Ovary (tissue), 10 donors: ENCODE results near the gene LDB1. TPM values are rescaled to one million over a fixed set of nuclear protein-coding genes. Genes with fewer than 3 reads are reported as not detected.

ENCODE experiments used
- DNase-seq, 5 donors: peaks; one replicate each; pipeline ENCODE4 v3.0.0-alpha.2; 2019 to 2020
- H3K27ac ChIP-seq, 2 donors: fragments of 200-600 bp; one replicate each; pipeline versions ENCODE4 v1.5.1 to v1.8.0; 2019 to 2022
- H3K27me3 ChIP-seq: fragments of 200-600 bp; one replicate; pipeline ENCODE4 v1.8.0; 2022
- H3K36me3 ChIP-seq: fragments of 200-600 bp; sonication (generic); one replicate; pipeline ENCODE4 v1.5.1; 2019
- H3K4me1 ChIP-seq: one replicate; pipeline ENCODE4 v1.8.1; 2013; ENCODE audit warnings: mild to moderate bottlenecking, moderate library complexity; ENCODE audit not compliant: insufficient read depth
- H3K4me3 ChIP-seq: fragments of 200-600 bp; sonication (generic); one replicate; pipeline ENCODE4 v1.5.1; 2017
- H3K9me3 ChIP-seq, 2 donors: fragments of 200-600 bp in 1 of 2; sonication (generic) in 1 of 2; one replicate each; pipeline versions ENCODE4 v1.5.1 to v1.8.1; 2013 to 2019; ENCODE audit warnings: mild to moderate bottlenecking in 1 of 2, moderate library complexity in 1 of 2
- CTCF ChIP-seq, 3 donors: fragments of 450-650 bp in 2 of 3; fragments of 200-600 bp in 1 of 3; IDR thresholded peaks; one replicate each; pipeline versions ENCODE4 v1.5.1 to v1.8.0; 2016 to 2022; ENCODE audit warnings: antibody characterized with exemption in 3 of 3, mild to moderate bottlenecking in 1 of 3
- EP300 ChIP-seq: sonication (generic); formaldehyde crosslinking; IDR thresholded peaks from one replicate; pipeline ENCODE4 v1.6.1; 2017; ENCODE audit warnings: antibody characterized with exemption
- POLR2A ChIP-seq: fragments of 450-650 bp; IDR thresholded peaks from one replicate; pipeline ENCODE4 v1.6.1; 2017; ENCODE audit warnings: antibody characterized with exemption, mild to moderate bottlenecking, moderate library complexity
- WGBS, 3 donors: extraction: QIAGEN DNeasy Blood & Tissue Kit in 1 of 3; methylation state at CpG; one replicate each; pipeline versions ENCODE4 v1.1.5 to v1.1.7; 2013 to 2017; 5-methylcytosine and 5-hydroxymethylcytosine counted together
- intact Hi-C, 4 donors: fragments of 100-400 bp; cut with DNase I; formaldehyde crosslinking; loops; one replicate each; pipeline versions ENCODE4 v1.11.0 to v1.15.1; 2022 to 2023
- long read RNA-seq, 3 donors: library from polyadenylated mRNA in 2 of 3; unstranded in 2 of 3; transcript quantifications; one replicate each; pipeline ENCODE4 v2.0.0 and lab custom pipeline, GENCODE V29; 2021 to 2026
- polyA plus RNA-seq, 2 donors: library from polyadenylated mRNA; stranded (reverse); fragments of 200-250 nt in 1 of 2; fragments of 350-450 nt in 1 of 2; fragmentation: Illumina TruSeq in 1 of 2; extraction: RNeasy Lipid Tissue Mini Kit (QIAGEN cat#74804) in 1 of 2; gene quantifications; one replicate each; pipeline ENCODE4 v1.2.3, GENCODE V29; 2013 to 2014
- total RNA-seq, 7 donors: library from RNA; depleted of rRNA in 2 of 7; stranded (reverse); fragments of >200 nt in 2 of 7; fragmentation: NEBNext Ultra II Directional in 3 of 7; extraction: Animal tissue kit (Norgen Biotek cat#: 25700) in 3 of 7; gene quantifications; one replicate each; pipeline versions ENCODE4 v1.1.0 to v1.2.4, GENCODE V29; 2016 to 2023
- donor health status: DM: no; HTN: no; CAD: no; lungs with moderate emphysema.
- donor health status: DM: no; HTN: no; CAD: no.
- donor health status: Bipolar disorder and iron deficiency.
- donor health status: DM: yes; HTN: yes; CAD: no.
- donor health status: DM: no; HTN: no; CAD: no.
- donor health status: DM: yes; HTN: yes; CAD: no.

The LDB1 gene
- total RNA-seq (100 to 1,000 TPM in 4 of 7 donors, 10 to 100 TPM in 3; 59.0 to 141 (median 113) TPM), polyA plus RNA-seq (10 to 100 TPM; 72.0 to 93.2 TPM)
- long read RNA-seq, donor 1, partial matches to known transcripts = 79 of 130 reads
- long read RNA-seq, donor 1, other reads (novel, unspliced or antisense) = 47 of 130 reads
- long read RNA-seq, donor 2, transcript LDB1-202 (11 exons, 2,089 nt) = major isoform, 5 of 35 reads
- long read RNA-seq, donor 2, transcript LDB1-204 (6 exons, 762 nt) = major isoform, 5 of 35 reads
- long read RNA-seq, donor 2, partial matches to known transcripts = 18 of 35 reads
- long read RNA-seq, donor 2, other reads (novel, unspliced or antisense) = 6 of 35 reads
- long read RNA-seq, donor 3, transcript LDB1-202 (11 exons, 2,089 nt) = major isoform, 7 of 52 reads
- long read RNA-seq, donor 3, partial matches to known transcripts = 31 of 52 reads
- long read RNA-seq, donor 3, other reads (novel, unspliced or antisense) = 12 of 52 reads

GRCh38 chr10:102120142-102120990 lies at the start of gene LDB1:
LDB1 (minus strand) TSS chr10:102120368; CDS start chr10:102120110, 258 bp downstream.
- Histone ChIP-seq H3K27me3 (no peaks in the 10 kb centered on the region), H3K27ac (peak within 1 kb of the TSS; percentile 96 to 99), H3K4me1 (peaks cover 22% of the 10 kb centered on the region), H3K9me3 (no peaks in the 10 kb centered on the region), H3K36me3 (no peaks in the 10 kb centered on the region), H3K4me3 (peak within 1 kb of the TSS; percentile 49)
- peak; percentile 73 to 86 (median 80) for DNase-seq
- intact Hi-C loops = no loop called here
- WGBS, 3 donors = 0 to 1% (median 1%) methylated on average over 70 to 104 of the region's 104 CpGs
- TF ChIP-seq CTCF (IDR thresholded peaks at IDR 0.05) (no peak), POLR2A (peak; percentile 82), EP300 (no peak)

GRCh38 chr10:102167861-102168260 lies 47.7 kb upstream of the LDB1 start:
- H3K4me3 ChIP-seq = no peak overlapping the region
- H3K27ac ChIP-seq = no peak overlapping the region
- no peak for DNase-seq
- no peaks in the 10 kb centered on the region for H3K36me3 ChIP-seq
- no peaks in the 10 kb centered on the region for H3K27me3 ChIP-seq
- no peaks in the 10 kb centered on the region for H3K9me3 ChIP-seq
- intact Hi-C loops = no loop called here
- WGBS, 3 donors = 33 to 45% (median 43%) methylated on average over 1 of the region's 1 CpG
- H3K4me1 ChIP-seq = peaks cover 1% of the 10 kb centered on the region
- no peak for TF ChIP-seq CTCF (IDR thresholded peaks at IDR 0.05)
- TF ChIP-seq EP300 = no peak
- TF ChIP-seq POLR2A = no peak

GRCh38 chr10:102163342-102163989 lies 43.3 kb upstream of the LDB1 start:
- Histone ChIP-seq H3K36me3 (no peaks in the 10 kb centered on the region), H3K9me3 (no peaks in the 10 kb centered on the region), H3K4me1 (no peaks in the 10 kb centered on the region), H3K27ac (no peak overlapping the region), H3K4me3 (no peak overlapping the region), H3K27me3 (no peaks in the 10 kb centered on the region)
- TF ChIP-seq POLR2A = no peak
- TF ChIP-seq EP300 = no peak
- no peak for TF ChIP-seq CTCF (IDR thresholded peaks at IDR 0.05)
- WGBS, 3 donors = 32 to 50% (median 35%) methylated on average over 4 of the region's 4 CpGs
- no peak for DNase-seq
- intact Hi-C loops = no loop called here

GRCh38 chr10:102159831-102160230 lies 39.7 kb upstream of the LDB1 start:
- no peak for DNase-seq
- Histone ChIP-seq H3K9me3 (no peaks in the 10 kb centered on the region), H3K4me3 (no peak overlapping the region), H3K36me3 (no peaks in the 10 kb centered on the region), H3K27me3 (no peaks in the 10 kb centered on the region), H3K4me1 (no peaks in the 10 kb centered on the region), H3K27ac (no peak overlapping the region)
- intact Hi-C loops = loop anchor here in 1 of 4 donors (10.0 kb wide), 1 partner anchor 75 kb away; no protein-coding TSS in a partner anchor
- TF ChIP-seq POLR2A (no peak), EP300 (no peak), CTCF (IDR thresholded peaks at IDR 0.05) (no peak)
- 87 to 90% (median 89%) methylated on average over 4 of the region's 4 CpGs for WGBS, 3 donors
